HG03108 (cell line): Measurements from ENCODE around the gene GFM1.

Source experiments
- ATAC-seq: cut with Tn5 transposase; IDR thresholded peaks from one replicate; pipeline ENCODE4 v1.9.1; 2021; ENCODE audit warnings: moderate library complexity; ENCODE audit not compliant: unreplicated experiment

Gene GFM1

GRCh38 chr3:158644345-158644908 is at the start of gene GFM1:
Gene GFM1, plus strand, starts transcription at chr3:158644527. Its CDS starts 108 bp downstream, at chr3:158644635.
- peak; percentile 99 for ATAC-seq

- ATAC-seq: no peak
Measured at GRCh38 chr3:158600787-158601186, 43.5 kb upstream of the GFM1 start.

- ATAC-seq: no peak
Measured at GRCh38 chr3:158602227-158602626, 42.1 kb upstream of the GFM1 start.

- ATAC-seq: no peak
Measured at GRCh38 chr3:158617982-158618875, 26.1 kb upstream of the GFM1 start.

- no peak for ATAC-seq
Measured at GRCh38 chr3:158625881-158626280, 18.4 kb upstream of the GFM1 start.

GRCh38 chr3:158631981-158632380 is 12.3 kb upstream of the GFM1 start:
- no peak for ATAC-seq

GRCh38 chr3:158640646-158641045 is 3.7 kb upstream of the GFM1 start:
- ATAC-seq: no peak

GRCh38 chr3:158642005-158642404 is 2.3 kb upstream of the GFM1 start:
- ATAC-seq: no peak

- no peak for ATAC-seq
Measured at GRCh38 chr3:158642474-158643210, 1.7 kb upstream of the GFM1 start.

- ATAC-seq: no peak
Measured at GRCh38 chr3:158649791-158650190, 5.5 kb downstream of the GFM1 start.

- ATAC-seq: no peak
Measured at GRCh38 chr3:158651192-158651591, 6.9 kb downstream of the GFM1 start.

- ATAC-seq: no peak
Measured at GRCh38 chr3:158652463-158652862, 8.1 kb downstream of the GFM1 start.

GRCh38 chr3:158658889-158659288 is 14.6 kb downstream of the GFM1 start:
- no peak for ATAC-seq

GRCh38 chr3:158659454-158660237 is 15.3 kb downstream of the GFM1 start:
- peak; percentile 83 for ATAC-seq

- ATAC-seq: no peak
Measured at GRCh38 chr3:158660711-158661110, 16.4 kb downstream of the GFM1 start.

- no peak for ATAC-seq
Measured at GRCh38 chr3:158663246-158663645, 18.9 kb downstream of the GFM1 start.

- ATAC-seq: no peak
Measured at GRCh38 chr3:158663832-158664231, 19.5 kb downstream of the GFM1 start.

GRCh38 chr3:158666416-158666815 is 22.1 kb downstream of the GFM1 start:
- no peak for ATAC-seq

- no peak for ATAC-seq
Measured at GRCh38 chr3:158668506-158668905, 24.2 kb downstream of the GFM1 start.

- ATAC-seq: no peak
Measured at GRCh38 chr3:158671821-158672214, 27.5 kb downstream of the GFM1 start.
